Measurements from ENCODE around the gene TRIM41. TPM values are rescaled to one million over a fixed set of nuclear protein-coding genes. Genes with fewer than 3 reads are reported as not detected.
A peak's percentile ranks its signal among the peaks of the same experiment; 100 is the strongest.

The TRIM41 gene
- total and polyA plus RNA-seq, 2 of the 13 experiments (the other 11 are each of a cell fraction or from before 2014, with no cell fraction given): 10.2 to 16.7 TPM

GRCh38 chr5:181217111-181217802, 5.8 kb upstream of the TRIM41 start (continued):
- peak; percentile 53; the same call in 1 of the 2 replicates for TF ChIP-seq TFDP1 (CRISPR knock-in tag; IDR thresholded peaks at IDR 0.05; ENCODE audit: borderline replicate concordance)
- no peak for TF ChIP-seq ZNF563 (CRISPR knock-in tag; IDR thresholded peaks at IDR 0.05)
- TF ChIP-seq U2AF1 (optimal IDR thresholded peaks at IDR 0.05; ENCODE audit: low read depth, low read length): no peak
- TF ChIP-seq ZNF576 (CRISPR knock-in tag; IDR thresholded peaks at IDR 0.05): 0 out of 2 replicates have a peak, but pooled peaks have one; percentile 69
- TF ChIP-seq ZNF543 (CRISPR knock-in tag; IDR thresholded peaks at IDR 0.05): no peak
- TF ChIP-seq ZNF800 (CRISPR knock-in tag; IDR thresholded peaks at IDR 0.05): 0 out of 2 replicates have a peak, but pooled peaks have one; percentile 29
- TF ChIP-seq MYC (CRISPR knock-in tag; IDR thresholded peaks at IDR 0.05; ENCODE audit: borderline replicate concordance): peak; percentile 57; the same call in 1 of the 2 replicates
- TF ChIP-seq ZNF614 (CRISPR knock-in tag; IDR thresholded peaks at IDR 0.05; ENCODE audit: borderline replicate concordance): peak; percentile 30; the same call in 1 of the 2 replicates
- TF ChIP-seq RARG (CRISPR knock-in tag; IDR thresholded peaks at IDR 0.05; ENCODE audit: low read depth): no peak
- TF ChIP-seq KLF16 (CRISPR knock-in tag; IDR thresholded peaks at IDR 0.05): no peak; a peak in 1 of 4 replicates
- no peak for TF ChIP-seq ZBTB34 (CRISPR knock-in tag; IDR thresholded peaks at IDR 0.05)
- no peak for TF ChIP-seq ZC3H13 (CRISPR knock-in tag; IDR thresholded peaks at IDR 0.05)
- peak; percentile 81; the same call in 1 of the 2 replicates for TF ChIP-seq MXD1 (CRISPR knock-in tag; IDR thresholded peaks at IDR 0.05)
- no peak for TF ChIP-seq CHD4 (IDR thresholded peaks at IDR 0.05; ENCODE audit: borderline replicate concordance, low read length)
- no peak for TF ChIP-seq HNF4G (IDR thresholded peaks at IDR 0.05; ENCODE audit: borderline replicate concordance, low read depth, low read length)
- no peak for TF ChIP-seq HNF4G (CRISPR knock-in tag; IDR thresholded peaks at IDR 0.05; ENCODE audit: borderline replicate concordance, low read depth)
- TF ChIP-seq KLF12 (CRISPR knock-in tag; IDR thresholded peaks at IDR 0.05; ENCODE audit: borderline replicate concordance): no peak
- TF ChIP-seq ZNF460 (CRISPR knock-in tag; IDR thresholded peaks at IDR 0.05; ENCODE audit: borderline replicate concordance): no peak
